Activated effector memory CD4-positive, alpha-beta T cell treated with anti-CD3 and anti-CD28 coated beads, Interleukin-2, amount 50 U/mL, for 16 hours (primary cell): ENCODE data around the gene OR10T2.
"Not testable (repeated sequence)": the region's sequence is repeated elsewhere in the genome, so short reads cannot be mapped to it uniquely, and the experiment has no call there.

Experiments
- DNase-seq: peaks from one replicate; pipeline ENCODE4 v3.0.0-alpha.2; 2020

Gene OR10T2, protein sequence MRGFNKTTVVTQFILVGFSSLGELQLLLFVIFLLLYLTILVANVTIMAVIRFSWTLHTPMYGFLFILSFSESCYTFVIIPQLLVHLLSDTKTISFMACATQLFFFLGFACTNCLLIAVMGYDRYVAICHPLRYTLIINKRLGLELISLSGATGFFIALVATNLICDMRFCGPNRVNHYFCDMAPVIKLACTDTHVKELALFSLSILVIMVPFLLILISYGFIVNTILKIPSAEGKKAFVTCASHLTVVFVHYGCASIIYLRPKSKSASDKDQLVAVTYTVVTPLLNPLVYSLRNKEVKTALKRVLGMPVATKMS

GRCh38 chr1:158398818-158399514, at the start of gene OR10T2:
OR10T2 (minus strand) TSS chr1:158399466; CDS start chr1:158399466, 0 bp downstream.
- no peak for DNase-seq

- no peak for DNase-seq
Measured at GRCh38 chr1:158445376-158445775, 46.1 kb upstream of the OR10T2 start.

DNA sequence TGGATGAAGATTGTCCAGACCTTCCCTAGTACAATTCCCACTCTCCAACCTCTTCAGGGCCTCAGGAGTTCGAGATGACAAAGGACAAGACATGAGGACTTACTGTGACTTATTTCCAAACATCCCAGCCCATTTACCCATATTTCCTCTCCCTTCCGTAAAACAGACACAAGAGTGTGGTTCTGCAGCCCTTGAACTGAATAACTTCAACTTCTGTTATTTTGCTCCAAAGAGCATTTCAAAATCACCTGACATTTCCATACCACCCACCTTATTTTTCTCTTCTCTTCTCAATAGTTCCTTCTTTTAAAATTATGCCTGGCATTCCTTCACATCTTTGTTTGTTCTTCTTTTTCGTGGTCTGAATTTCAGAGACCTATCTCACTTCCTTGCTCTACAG, 35.5 kb upstream of the OR10T2 start:
- DNase-seq = no peak

DNA sequence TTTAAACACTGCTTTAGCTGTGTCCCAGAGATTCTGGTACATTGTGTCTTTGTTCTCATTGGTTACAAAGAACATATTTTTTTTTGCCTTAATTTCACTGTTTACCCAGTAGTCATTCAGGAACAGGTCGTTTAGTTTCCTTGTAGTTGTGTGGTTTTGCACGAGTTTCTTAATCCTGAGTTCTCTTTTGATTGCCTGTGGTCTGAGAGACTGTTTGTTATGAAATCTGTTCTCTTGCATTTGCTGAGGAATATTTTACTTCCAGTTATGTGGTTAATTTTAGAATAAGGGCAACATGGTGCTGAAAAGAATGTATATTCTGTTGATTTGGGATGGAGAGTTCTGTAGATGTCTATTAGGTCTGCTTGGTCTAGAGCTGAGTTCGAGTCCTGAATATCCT, 30.9 kb upstream of the OR10T2 start:
- not testable (repeated sequence) for DNase-seq

DNA sequence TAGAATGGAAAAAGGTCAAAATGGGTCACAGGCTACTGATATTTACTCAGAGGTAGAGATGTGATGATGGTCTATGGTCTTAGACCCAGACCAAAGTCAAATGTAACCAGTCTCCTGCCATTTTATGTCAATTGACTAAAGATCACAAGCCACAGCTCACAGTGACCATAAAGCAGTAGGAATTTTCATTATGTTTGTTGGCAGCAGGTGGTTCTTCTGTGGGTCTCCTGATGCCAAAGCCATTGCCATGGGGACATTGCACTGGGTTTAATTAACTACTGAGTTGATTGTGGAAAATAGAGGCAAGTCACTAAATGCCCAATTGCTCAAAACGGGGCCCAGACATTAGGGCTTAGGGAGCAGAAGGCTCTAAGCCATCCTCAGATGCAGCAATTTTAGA, 26.9 kb upstream of the OR10T2 start, which contains the start of gene OR10K2:
OR10K2 (minus strand) TSS at position 101 of the 400 bp plus-strand sequence. CDS start 5,371 bp downstream, outside the sequence.
- no peak for DNase-seq

GRCh38 chr1:158425027-158425426, 25.8 kb upstream of the OR10T2 start:
- no peak for DNase-seq

- no peak for DNase-seq
Measured at GRCh38 chr1:158422212-158422611, 22.9 kb upstream of the OR10T2 start.

- no peak for DNase-seq
Measured at GRCh38 chr1:158417586-158417985, 18.3 kb upstream of the OR10T2 start.

DNA sequence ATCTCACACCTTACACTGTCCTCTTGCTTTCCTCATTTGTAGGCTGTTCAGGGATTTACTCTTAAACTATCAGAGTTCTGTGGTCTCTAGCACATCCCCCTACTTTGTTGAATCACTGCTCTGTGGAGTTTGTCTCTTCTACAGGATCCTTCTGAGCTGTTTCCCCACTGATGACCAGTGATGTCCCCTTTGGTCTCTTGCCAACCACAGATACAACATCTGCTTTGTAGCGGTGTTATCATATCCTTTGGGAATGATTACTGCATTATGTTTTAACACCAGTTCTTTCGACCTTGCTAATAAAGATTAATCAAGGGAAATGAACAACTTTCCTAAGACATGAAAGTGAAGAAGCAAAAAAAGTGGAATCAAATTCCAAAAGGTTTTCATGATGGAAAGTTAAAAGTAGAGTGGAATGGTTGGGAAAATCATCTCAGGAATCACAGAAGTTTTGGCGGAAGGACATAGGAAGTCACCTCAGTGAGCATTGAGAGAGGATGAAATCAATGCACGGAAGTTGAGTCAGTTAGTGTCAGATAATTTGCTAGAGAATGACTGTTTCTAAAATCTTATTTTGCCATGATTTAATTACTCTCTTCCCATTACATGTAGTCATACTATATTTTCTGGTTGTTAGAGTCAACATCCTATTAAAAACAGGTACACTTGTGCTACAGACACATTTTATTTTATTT, 15.5 kb upstream of the OR10T2 start:
- no peak for DNase-seq

DNA sequence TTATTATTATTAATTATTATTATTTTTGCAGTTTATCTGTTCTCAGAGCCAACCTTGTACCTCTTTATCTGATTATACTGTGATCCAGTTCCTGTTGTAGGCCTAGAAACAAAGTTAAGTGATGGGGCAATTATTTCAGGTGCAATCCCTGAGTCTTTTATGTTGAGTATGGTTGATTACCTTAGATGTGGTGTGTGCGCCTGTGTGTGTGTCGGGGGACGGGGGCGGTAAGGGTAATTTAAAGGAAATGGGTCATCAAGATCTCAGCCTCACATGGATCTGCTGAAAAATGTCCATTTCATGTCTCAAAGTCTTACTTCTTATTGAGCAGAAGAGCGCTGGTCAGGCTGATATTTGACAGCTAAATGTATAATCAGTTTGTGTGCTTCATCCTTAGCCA, 7.8 kb upstream of the OR10T2 start:
- no peak for DNase-seq

GRCh38 chr1:158400871-158401270, 1.6 kb upstream of the OR10T2 start:
- no peak for DNase-seq

DNA sequence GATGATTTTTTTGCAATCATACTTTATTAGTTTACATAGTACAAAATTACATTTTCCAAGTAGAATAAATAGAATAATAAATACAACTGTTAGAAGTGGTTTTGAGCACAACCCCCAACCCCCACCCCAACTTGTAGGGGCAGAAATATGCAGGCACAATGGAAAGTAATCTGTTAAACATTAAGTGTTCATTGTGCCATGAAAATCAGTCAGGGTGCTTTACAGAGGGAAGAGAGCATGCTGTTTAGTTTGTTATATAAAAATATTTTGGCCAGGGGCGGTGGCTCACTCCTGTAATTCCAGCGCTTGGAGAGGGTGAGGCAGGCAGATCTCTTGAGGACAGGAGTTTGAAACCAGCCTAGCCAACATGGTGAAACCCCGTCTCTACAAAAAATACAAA, 2.6 kb downstream of the OR10T2 start:
- DNase-seq = no peak

DNA sequence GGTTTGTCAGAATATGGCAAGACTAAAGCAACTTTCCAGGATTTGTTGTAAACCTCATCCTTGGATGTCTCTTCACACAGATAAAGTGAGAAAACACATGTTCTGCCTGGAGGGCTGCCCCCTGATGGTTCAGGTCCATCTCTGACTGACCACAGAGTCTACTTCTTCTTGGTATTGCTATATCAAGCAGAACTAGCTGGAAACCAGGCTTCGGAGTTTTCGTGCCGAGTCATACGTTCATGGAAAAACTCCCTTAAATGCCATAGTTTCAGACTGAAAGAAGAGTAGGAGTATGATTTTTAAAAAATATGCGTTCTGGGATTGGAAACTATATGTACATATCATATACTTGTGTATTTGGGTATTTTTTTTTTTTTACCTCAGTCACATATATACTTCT, 5.8 kb downstream of the OR10T2 start:
- DNase-seq = no peak

DNA sequence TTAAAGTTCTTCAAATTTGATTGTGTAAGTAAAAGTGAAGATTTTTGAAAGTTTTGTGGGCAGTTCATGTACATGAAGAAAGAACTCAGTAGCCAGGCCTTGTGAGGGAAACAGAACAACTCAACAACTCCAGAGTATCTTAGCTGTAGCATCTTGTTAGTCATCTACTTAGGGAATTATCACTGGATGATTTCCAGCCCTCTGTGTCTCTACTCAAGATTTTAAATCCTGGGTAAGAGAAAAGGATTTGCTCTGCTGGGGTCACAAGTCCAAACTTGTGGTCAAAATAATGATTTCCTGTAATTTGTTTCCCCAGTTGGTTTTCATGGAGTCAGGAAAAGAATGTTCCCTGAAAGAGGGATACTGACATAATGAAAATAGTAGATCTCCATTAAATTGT, 8.2 kb downstream of the OR10T2 start:
- no peak for DNase-seq

DNA sequence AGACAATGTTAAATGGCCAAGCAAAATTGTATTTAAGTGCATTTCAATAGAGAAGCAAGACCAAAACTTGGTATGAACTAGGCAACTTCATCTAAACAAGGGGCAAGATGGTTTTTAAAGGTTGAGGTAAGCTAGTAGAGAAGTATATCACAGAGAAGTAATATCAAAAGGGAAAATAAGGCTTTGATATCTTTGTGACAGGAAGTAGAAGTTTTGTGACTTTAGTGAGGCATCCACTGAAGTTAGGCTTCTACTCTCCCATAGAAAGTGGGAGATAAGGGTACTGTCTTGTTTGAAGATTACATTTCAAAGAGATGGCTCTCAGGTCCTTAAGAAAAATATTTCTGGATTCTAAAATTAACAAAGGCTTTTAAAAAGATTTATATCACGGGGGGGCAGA, 8.9 kb downstream of the OR10T2 start:
- no peak for DNase-seq

GRCh38 chr1:158374860-158375259, 24.4 kb downstream of the OR10T2 start:
- DNase-seq = no peak

- not testable (repeated sequence) for DNase-seq
Measured at GRCh38 chr1:158374101-158374500, 25.2 kb downstream of the OR10T2 start.

DNA sequence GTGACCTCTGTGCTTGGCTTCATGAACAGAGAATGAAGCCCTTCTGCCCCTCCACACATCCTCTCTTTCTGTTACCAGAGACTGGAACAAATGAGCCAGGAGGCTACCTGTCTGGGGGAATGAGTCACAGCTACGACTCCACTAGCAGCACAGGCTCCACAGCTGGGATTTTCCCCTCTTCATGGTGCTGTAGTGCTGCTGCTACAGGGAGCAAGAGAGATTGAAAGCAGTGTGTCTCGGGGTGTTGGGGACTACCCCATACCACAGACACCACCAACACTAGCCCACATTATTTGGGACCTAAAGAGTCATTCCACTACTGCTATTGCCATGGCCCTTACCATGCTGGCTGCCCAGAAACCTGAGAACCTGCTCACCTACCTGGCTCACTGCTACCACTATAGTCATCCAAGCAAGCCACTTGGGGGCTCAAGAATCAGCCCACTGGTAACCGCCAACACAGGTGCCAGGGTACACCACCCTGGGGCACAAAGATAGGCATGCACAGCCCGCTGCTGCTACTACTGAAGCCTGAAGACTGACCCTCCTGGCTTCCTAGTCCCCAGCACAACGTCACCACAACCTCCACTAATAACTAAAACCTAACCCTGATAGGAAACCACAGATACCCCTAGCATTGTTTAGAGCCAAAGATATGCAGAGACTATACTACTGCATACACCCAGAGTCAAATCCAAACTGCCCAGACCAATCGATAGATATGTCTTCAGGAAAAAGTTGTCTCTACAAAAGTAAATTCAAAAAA, 27.9 kb downstream of the OR10T2 start:
- DNase-seq = no peak

DNA sequence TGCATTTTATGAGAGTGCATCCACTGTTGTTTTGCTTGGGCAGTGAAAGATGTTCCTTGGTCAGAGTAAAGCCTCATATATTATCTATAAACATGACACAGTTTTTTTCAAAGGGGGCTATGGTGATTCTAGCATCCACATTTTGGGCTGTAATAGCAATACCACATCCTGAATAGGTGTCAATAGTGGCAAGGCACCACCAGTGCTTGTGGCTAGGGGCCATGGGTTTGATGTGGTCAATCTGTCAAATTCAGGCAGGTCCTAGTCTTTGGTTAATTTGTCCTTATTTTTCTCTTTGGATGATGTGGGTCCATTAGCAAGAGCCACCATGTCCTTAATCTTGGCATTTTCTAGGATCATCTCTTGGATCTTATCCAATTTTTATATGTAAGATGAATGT, 32.5 kb downstream of the OR10T2 start:
- DNase-seq = no peak

DNA sequence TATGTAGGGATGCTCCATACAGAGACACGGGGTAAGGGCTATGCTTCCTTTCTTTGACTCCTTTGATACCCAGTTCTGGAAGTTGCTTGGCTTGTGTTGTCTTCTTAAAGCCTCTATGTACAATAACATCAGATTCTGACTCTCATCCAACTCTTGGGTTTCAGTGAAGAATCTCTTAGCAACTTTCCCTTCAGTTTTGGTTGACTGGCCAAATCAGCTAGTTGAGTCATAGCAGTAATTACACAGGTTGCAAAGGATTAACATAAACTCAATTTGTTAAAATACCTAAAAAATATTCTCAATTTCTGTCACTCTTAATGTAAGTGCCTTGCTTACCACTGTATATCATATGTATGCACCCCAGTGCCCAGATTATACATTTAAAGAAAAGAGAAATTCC, 36.3 kb downstream of the OR10T2 start:
- DNase-seq = no peak

DNA sequence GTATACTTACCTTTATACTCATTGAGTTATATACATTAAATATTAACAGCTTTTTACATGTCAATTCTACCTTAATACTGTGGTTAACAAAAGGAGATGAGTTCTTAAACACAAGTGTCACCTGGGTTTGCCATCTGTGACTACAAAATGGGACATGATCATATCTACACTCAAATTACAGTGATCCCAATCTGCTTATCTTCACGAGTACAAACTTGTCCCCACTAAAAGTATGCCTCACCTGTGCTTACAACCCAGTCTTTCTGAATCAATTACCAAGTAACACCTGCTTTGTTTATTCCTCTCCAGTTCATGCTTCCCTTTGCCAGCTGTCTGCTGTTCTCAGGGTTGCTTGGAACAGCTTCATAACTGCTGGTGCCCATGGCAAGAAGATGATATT, 36.8 kb downstream of the OR10T2 start:
- no peak for DNase-seq

GRCh38 chr1:158357441-158357840, 41.8 kb downstream of the OR10T2 start:
- no peak for DNase-seq

DNA sequence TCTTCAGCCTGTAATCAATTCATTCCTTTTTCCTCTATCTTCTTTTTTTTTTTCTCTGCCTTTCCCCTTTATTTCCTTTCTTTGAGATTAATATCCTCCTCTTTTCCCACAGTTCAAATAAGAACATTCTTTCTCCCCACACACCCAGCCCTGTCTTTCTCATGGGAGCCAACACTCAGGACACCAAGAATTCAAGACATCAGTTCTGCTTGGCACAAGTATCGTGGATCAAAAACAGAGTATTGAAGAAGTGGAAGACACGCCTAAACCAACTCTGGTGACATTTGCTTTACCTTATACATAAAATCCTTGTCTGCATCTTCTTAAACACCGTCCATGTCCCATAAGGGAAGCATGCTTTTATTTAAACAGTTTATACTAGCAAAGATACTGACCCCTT, 42.6 kb downstream of the OR10T2 start:
- no peak for DNase-seq
